ENCODE results near the gene TMEM175.
"Not testable (repeated sequence)": the region's sequence is repeated elsewhere in the genome, so short reads cannot be mapped to it uniquely, and the experiment has no call there.

Gene TMEM175

DNA sequence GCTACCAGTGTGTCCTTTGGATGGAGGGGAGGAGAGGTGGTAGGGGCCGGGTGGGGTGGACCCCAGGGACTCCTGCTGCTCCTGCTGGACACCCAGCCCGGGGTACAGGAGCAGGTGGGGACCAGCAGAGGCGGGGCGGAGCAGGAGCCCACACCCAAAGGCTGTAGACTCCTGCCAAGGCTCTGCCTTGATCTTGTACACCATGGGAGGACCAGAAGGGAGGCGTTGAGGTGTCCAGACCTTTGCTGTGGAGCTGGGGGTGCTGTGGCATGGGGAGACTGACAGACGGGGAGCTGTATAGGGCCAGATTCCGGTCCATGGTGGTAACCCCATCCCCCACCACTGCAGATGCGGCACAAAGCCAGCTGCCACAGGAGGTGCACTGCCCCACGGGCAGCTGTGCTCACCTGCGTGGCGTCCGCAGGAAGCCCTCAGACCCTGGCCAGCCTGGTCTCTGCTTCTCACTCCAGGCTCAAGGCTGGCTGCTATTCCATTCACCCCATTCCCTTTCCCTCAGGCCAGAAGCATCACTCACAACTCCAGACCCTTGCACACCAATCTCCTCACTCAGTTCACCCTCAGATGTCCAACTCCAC, 65.9 kb downstream of the TMEM175 start:
- no peak for TF ChIP-seq CTCF (IDR thresholded peaks at IDR 0.05; ENCODE audit: low read depth, low read length)
- no peak for TF ChIP-seq EZH2phosphoT487 (IDR thresholded peaks at IDR 0.05; ENCODE audit: low read depth)
- Histone ChIP-seq H3K4me2 (ENCODE audit: low read length) (peak overlapping the region; percentile 58; the same call in 1 of the 2 replicates), H3K4me3 (ENCODE audit: low read length) (no peak overlapping the region), H3K4me1 (ENCODE audit: low read length) (peaks cover 1% of the 10 kb centered on the region), H3K9ac (ENCODE audit: low read length) (no peak overlapping the region), H4K20me1 (ENCODE audit: insufficient read depth, low read length) (no peaks in the 10 kb centered on the region), H3K27ac (ENCODE audit: low read length) (no peak overlapping the region), H3K9me3 (ENCODE audit: insufficient read depth, low read length) (no peaks in the 10 kb centered on the region), H2AFZ (ENCODE audit: low read depth, low read length) (no peak overlapping the region), H3K79me2 (ENCODE audit: low read length) (no peaks in the 10 kb centered on the region), H3K27me3 (ENCODE audit: low read depth, low read length) (peaks cover 24% of the 10 kb centered on the region), H3K36me3 (replicated peaks; ENCODE audit: low read depth, low read length) (no peaks in the 10 kb centered on the region)

DNA sequence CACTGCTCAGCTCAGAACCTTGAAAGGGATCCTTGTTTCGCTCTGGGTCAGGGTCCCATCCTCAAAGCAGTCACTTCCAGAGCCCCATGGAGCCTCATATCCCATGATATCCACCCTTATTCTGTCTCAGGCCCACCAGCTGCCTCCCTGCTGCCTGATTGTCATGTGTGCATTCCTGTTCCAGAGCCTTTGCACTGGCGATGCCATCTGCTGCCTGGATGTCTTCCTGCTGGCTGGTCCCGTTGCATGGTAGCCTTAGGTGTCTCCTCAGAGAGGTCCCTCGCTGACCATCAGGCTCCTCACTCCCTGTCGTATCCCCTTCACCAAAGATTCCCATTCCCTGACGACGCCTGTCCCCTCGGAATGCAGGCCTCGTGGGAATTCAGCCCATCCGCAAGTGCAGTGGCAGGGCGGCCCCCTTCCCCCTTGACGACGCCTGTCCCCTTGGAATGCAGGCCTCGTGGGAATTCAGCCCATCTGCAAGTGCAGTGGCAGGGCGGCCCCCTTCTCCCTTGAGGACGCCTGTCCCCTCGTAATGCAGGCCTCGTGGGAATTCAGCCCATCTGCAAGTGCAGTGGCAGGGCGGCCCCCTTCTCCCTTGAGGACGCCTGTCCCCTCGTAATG, 67.1 kb downstream of the TMEM175 start:
- not testable (repeated sequence) for H3K36me3 ChIP-seq (replicated peaks; ENCODE audit: low read depth, low read length); H3K9me3 ChIP-seq (ENCODE audit: insufficient read depth, low read length); H4K20me1 ChIP-seq (ENCODE audit: insufficient read depth, low read length); H3K4me3 ChIP-seq (ENCODE audit: low read length); H2AFZ ChIP-seq (ENCODE audit: low read depth, low read length); H3K9ac ChIP-seq (ENCODE audit: low read length); H3K4me1 ChIP-seq (ENCODE audit: low read length); H3K79me2 ChIP-seq (ENCODE audit: low read length); H3K4me2 ChIP-seq (ENCODE audit: low read length); H3K27ac ChIP-seq (ENCODE audit: low read length)
- peaks cover 24% of the 10 kb centered on the region for H3K27me3 ChIP-seq (ENCODE audit: low read depth, low read length)

DNA sequence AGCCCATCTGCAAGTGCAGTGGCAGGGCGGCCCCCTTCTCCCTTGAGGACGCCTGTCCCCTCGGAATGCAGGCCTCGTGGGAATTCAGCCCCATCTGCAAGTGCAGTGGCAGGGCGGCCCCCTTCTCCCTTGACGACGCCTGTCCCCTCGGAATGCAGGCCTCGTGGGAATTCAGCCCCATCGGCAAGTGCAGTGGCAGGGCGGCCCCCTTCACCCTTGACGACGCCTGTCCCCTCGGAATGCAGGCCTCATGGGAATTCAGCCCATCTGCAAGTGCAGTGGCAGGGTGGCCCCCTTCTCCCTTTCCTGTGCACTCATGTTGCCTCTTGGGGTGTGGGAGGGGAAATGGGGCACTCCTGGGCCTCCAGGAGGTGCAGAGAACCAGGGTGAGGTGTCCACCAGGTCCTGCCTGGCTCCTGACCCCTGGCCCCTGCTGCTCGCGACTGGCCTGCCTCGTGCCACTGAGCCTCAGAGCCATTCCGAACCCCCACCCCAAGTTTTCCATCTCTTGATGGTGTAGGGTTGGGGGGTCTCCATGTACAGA, 67.7 kb downstream of the TMEM175 start:
- no peak for TF ChIP-seq CTCF (IDR thresholded peaks at IDR 0.05; ENCODE audit: low read depth, low read length)
- no peak for TF ChIP-seq EZH2phosphoT487 (IDR thresholded peaks at IDR 0.05; ENCODE audit: low read depth)
- peaks cover 24% of the 10 kb centered on the region for H3K27me3 ChIP-seq (ENCODE audit: low read depth, low read length)
- no peaks in the 10 kb centered on the region for H3K36me3 ChIP-seq (replicated peaks; ENCODE audit: low read depth, low read length)
- H3K9ac ChIP-seq (ENCODE audit: low read length): no peak overlapping the region
- H2AFZ ChIP-seq (ENCODE audit: low read depth, low read length): no peak overlapping the region
- H3K4me3 ChIP-seq (ENCODE audit: low read length): no peak overlapping the region
- no peaks in the 10 kb centered on the region for H3K4me1 ChIP-seq (ENCODE audit: low read length)
- no peak overlapping the region for H3K27ac ChIP-seq (ENCODE audit: low read length)
- no peak overlapping the region for H3K4me2 ChIP-seq (ENCODE audit: low read length)
- H3K79me2 ChIP-seq (ENCODE audit: low read length): no peaks in the 10 kb centered on the region
- no peaks in the 10 kb centered on the region for H3K9me3 ChIP-seq (ENCODE audit: insufficient read depth, low read length)
- H4K20me1 ChIP-seq (ENCODE audit: insufficient read depth, low read length): no peaks in the 10 kb centered on the region

GRCh38 chr4:1000686-1001260, 68.5 kb downstream of the TMEM175 start:
- H3K9ac ChIP-seq (ENCODE audit: low read length): no peak overlapping the region
- TF ChIP-seq EZH2phosphoT487 (IDR thresholded peaks at IDR 0.05; ENCODE audit: low read depth): no peak
- no peak for TF ChIP-seq CTCF (IDR thresholded peaks at IDR 0.05; ENCODE audit: low read depth, low read length)
- no peaks in the 10 kb centered on the region for H3K36me3 ChIP-seq (replicated peaks; ENCODE audit: low read depth, low read length)
- no peaks in the 10 kb centered on the region for H3K9me3 ChIP-seq (ENCODE audit: insufficient read depth, low read length)
- no peak overlapping the region for H3K27ac ChIP-seq (ENCODE audit: low read length)
- H2AFZ ChIP-seq (ENCODE audit: low read depth, low read length): no peak overlapping the region
- no peaks in the 10 kb centered on the region for H4K20me1 ChIP-seq (ENCODE audit: insufficient read depth, low read length)
- no peaks in the 10 kb centered on the region for H3K4me1 ChIP-seq (ENCODE audit: low read length)
- H3K4me3 ChIP-seq (ENCODE audit: low read length): no peak overlapping the region
- H3K79me2 ChIP-seq (ENCODE audit: low read length): no peaks in the 10 kb centered on the region
- no peak overlapping the region for H3K4me2 ChIP-seq (ENCODE audit: low read length)
- peaks cover 24% of the 10 kb centered on the region for H3K27me3 ChIP-seq (ENCODE audit: low read depth, low read length)
